GM12878 (cell line): Measurements from ENCODE around the gene RTP3. TPM values are rescaled to one million over a fixed set of nuclear protein-coding genes. Genes with fewer than 3 reads are reported as not detected.

Source experiments
- ATAC-seq: fragments of 200-7000 bp; cut with Tn5 transposase; 3 replicates; pipeline ENCODE4 v1.9.1; 2020; ENCODE audit warnings: mild to moderate bottlenecking, moderate library complexity
- BruUV-seq: library from RNA; stranded (reverse); fragments of 400-500 nt; replicated peaks from 2 replicates; lab custom pipeline; 2021; lab: Mats Ljungman, UMichigan
- CTCF ChIA-PET: fragments of 300-600 bp; sonication (Branson Sonifier 250); formaldehyde crosslinking; extraction: SDS; loops from one replicate; lab custom pipeline; 2021; ENCODE audit warnings: inconsistent platforms; lab: Yijun Ruan, JAX
- POLR2A ChIA-PET: fragments of 350-600 bp; formaldehyde crosslinking; extraction: SDS; loops from one replicate; lab custom pipeline; 2021; ENCODE audit warnings: inconsistent platforms; lab: Charles Lee
- RAD21 ChIA-PET: fragments of 300-600 bp; sonication (Branson Sonifier 250); formaldehyde crosslinking; loops from one replicate; lab custom pipeline; 2023; ENCODE audit warnings: antibody characterized with exemption; ENCODE audit not compliant: unreplicated experiment; lab: Charles Lee
- SMC1A ChIA-PET: fragments of 300-600 bp; sonication (Branson Sonifier 250); formaldehyde crosslinking; loops from one replicate; lab custom pipeline; 2023; ENCODE audit not compliant: unreplicated experiment, uncharacterized antibody; lab: Charles Lee
- DNase-seq: peaks from one replicate; pipeline ENCODE4 v3.0.0-alpha.2; 2011; ENCODE audit warnings: low read depth, low spot score
- FAIRE-seq: peaks from 3 replicates; lab custom pipeline; 2011; peaks lifted over from hg19 to GRCh38; lab: Jason Lieb, UNC
- H2AFZ ChIP-seq: 2 replicates; pipeline ENCODE4 v1.6.0; 2011; ENCODE audit warnings: low read depth, low read length, control low read depth; ENCODE audit not compliant: control insufficient read depth
- H3K27ac ChIP-seq: 2 replicates; pipeline ENCODE4 v1.5.1; 2011; ENCODE audit warnings: control low read depth; ENCODE audit not compliant: control insufficient read depth, insufficient read depth
- H3K27me3 ChIP-seq, 2 experiments: replicated peaks in 1 of 2; 2 replicates each; pipeline versions ENCODE4 v1.6.0 to v1.6.1; 2011; ENCODE audit warnings: low read length in 1 of 2; ENCODE audit not compliant: control insufficient read depth in 2 of 2, insufficient read depth in 2 of 2
- H3K36me3 ChIP-seq, 2 experiments: 2 replicates each; pipeline ENCODE4 v1.5.1; 2011; ENCODE audit warnings: low read length in 1 of 2; ENCODE audit not compliant: control insufficient read depth in 2 of 2, insufficient read depth in 2 of 2
- H3K4me1 ChIP-seq: 2 replicates; pipeline ENCODE4 v1.6.1; 2011; ENCODE audit warnings: mild to moderate bottlenecking, low read length, moderate library complexity, mixed read lengths; ENCODE audit not compliant: control insufficient read depth, insufficient read depth
- H3K4me2 ChIP-seq: 2 replicates; pipeline ENCODE4 v1.6.0; 2011; ENCODE audit warnings: control low read depth; ENCODE audit not compliant: control insufficient read depth, insufficient read depth
- H3K4me3 ChIP-seq: fragments of 200-600 bp; sonication (generic); 2 replicates; pipeline ENCODE4 v1.5.1; 2016
- H3K79me2 ChIP-seq: 2 replicates; pipeline ENCODE4 v1.6.0; 2011; ENCODE audit warnings: low read length; ENCODE audit not compliant: control insufficient read depth, insufficient read depth
- H3K9ac ChIP-seq: 2 replicates; pipeline ENCODE4 v1.8.0; 2011; ENCODE audit warnings: low read length, control low read depth, mixed read lengths; ENCODE audit not compliant: control insufficient read depth, insufficient read depth
- H3K9me3 ChIP-seq: replicated peaks from 3 replicates; pipeline ENCODE4 v1.5.1; 2011; ENCODE audit warnings: mild to moderate bottlenecking, low read length; ENCODE audit not compliant: control insufficient read depth, insufficient read depth
- H4K20me1 ChIP-seq: 2 replicates; pipeline ENCODE4 v1.6.0; 2011; ENCODE audit not compliant: control insufficient read depth, insufficient read depth
- CHD1 ChIP-seq: IDR thresholded peaks from 2 replicates; pipeline ENCODE4 v1.6.1; 2012; ENCODE audit warnings: low read depth, low read length, improper control_type of control experiment
- FOXK2 ChIP-seq: fragments of 450-650 bp; IDR thresholded peaks from 2 replicates; pipeline ENCODE4 v1.6.1; 2017; ENCODE audit warnings: mild to moderate bottlenecking, moderate library complexity
- KDM1A ChIP-seq: fragments of 200-600 bp; sonication (generic); IDR thresholded peaks from 2 replicates; pipeline ENCODE4 v1.6.1; 2016; ENCODE audit warnings: borderline replicate concordance
- MEF2B ChIP-seq: fragments of 450-650 bp; IDR thresholded peaks from 2 replicates; pipeline ENCODE4 v1.6.1; 2018; ENCODE audit warnings: mild to moderate bottlenecking, moderate library complexity; ENCODE audit not compliant: partially characterized antibody, poor library complexity, severe bottlenecking
- NBN ChIP-seq: fragments of 450-650 bp; IDR thresholded peaks from 2 replicates; pipeline ENCODE4 v1.6.1; 2016
- NFIC ChIP-seq: IDR thresholded peaks from 2 replicates; pipeline ENCODE4 v1.6.1; 2012; ENCODE audit warnings: low read depth, mild to moderate bottlenecking, inconsistent platforms, low read length, moderate library complexity
- PAX8 ChIP-seq: fragments of 450-650 bp; IDR thresholded peaks from 2 replicates; pipeline ENCODE4 v1.6.1; 2017; ENCODE audit warnings: mild to moderate bottlenecking, moderate library complexity
- SMARCA5 ChIP-seq: fragments of 450-650 bp; IDR thresholded peaks from 2 replicates; pipeline ENCODE4 v1.6.1; 2017; ENCODE audit warnings: mild to moderate bottlenecking
- ZNF274 ChIP-seq: IDR thresholded peaks from one replicate; pipeline ENCODE4 v1.8.0; 2011; ENCODE audit not compliant: insufficient read length, insufficient read depth
- WGBS: methylation state at CpG from one replicate; pipeline ENCODE4 v1.1.6; 2016; ENCODE audit warnings: low lambda C conversion rate; ENCODE audit not compliant: insufficient replicate concordance, insufficient coverage; ENCODE audit errors: missing lambda C conversion rate; 5-methylcytosine and 5-hydroxymethylcytosine counted together
- in situ Hi-C: fragments of 300-500 bp; cut with MboI; formaldehyde crosslinking; loops from 9 replicates; pipeline ENCODE4 v1.14.3; 2018; ENCODE audit warnings: mixed read lengths
- intact Hi-C: fragments of 100-400 bp; cut with micrococcal nuclease; formaldehyde crosslinking; loops from one replicate; pipeline ENCODE4 v1.14.2; 2022; ENCODE audit not compliant: unreplicated experiment
- polyA plus RNA-seq, 11 experiments: library from polyadenylated mRNA; depleted of rRNA in 4 of 11; unstranded in 6 of 11; stranded (reverse) in 5 of 11; fragments of >200 nt; fragmentation: Nextera tagmentation in 4 of 11; fragmentation: Illumina TruSeq in 1 of 11; extraction: Ambion mirVana in 4 of 11; extraction: Trizol in 1 of 11; gene quantifications; 1 replicate in 1 of 11; 2 replicates in 10 of 11; pipeline versions ENCODE4 v1.2.1 to v1.2.3, GENCODE V29; 2011 to 2016; ENCODE audit warnings: inconsistent platforms in 2 of 11, missing spikeins in 2 of 11, low read depth in 1 of 11
- total RNA-seq, 4 experiments: library from RNA; depleted of rRNA in 3 of 4; stranded (reverse); fragments of >200 nt in 3 of 4; fragmentation: Illumina TruSeq in 1 of 4; extraction: Trizol in 1 of 4; gene quantifications; 2 replicates each; pipeline versions ENCODE4 v1.2.1 to v1.2.3, GENCODE V29; 2013 to 2021
- TF ChIP-seq, protein P1 (sequence below): fragments of 450-650 bp; IDR thresholded peaks from 2 replicates; pipeline ENCODE4 v1.6.1; 2017; ENCODE audit warnings: mild to moderate bottlenecking, moderate library complexity
- TF ChIP-seq, protein P2 (sequence below): fragments of 150-350 bp; IDR thresholded peaks from 2 replicates; pipeline ENCODE4 v1.6.1; 2014; ENCODE audit warnings: mild to moderate bottlenecking, low read depth, low read length
- TF ChIP-seq, protein P3 (sequence below): IDR thresholded peaks from 2 replicates; pipeline ENCODE4 v1.6.1; 2012; ENCODE audit warnings: mild to moderate bottlenecking, low read depth, low read length
- TF ChIP-seq, protein P4 (sequence below): IDR thresholded peaks from 2 replicates; pipeline ENCODE4 v1.6.1; 2011; ENCODE audit warnings: borderline replicate concordance, low read depth, mild to moderate bottlenecking, moderate library complexity, low read length; ENCODE audit not compliant: insufficient read depth, poor library complexity, severe bottlenecking

Gene RTP3
- total and polyA plus RNA-seq, 10 of the 15 experiments (the other 5 are each of a cell fraction or from before 2014, with no cell fraction given), result 0.06 TPM; not detected in 9

DNA sequence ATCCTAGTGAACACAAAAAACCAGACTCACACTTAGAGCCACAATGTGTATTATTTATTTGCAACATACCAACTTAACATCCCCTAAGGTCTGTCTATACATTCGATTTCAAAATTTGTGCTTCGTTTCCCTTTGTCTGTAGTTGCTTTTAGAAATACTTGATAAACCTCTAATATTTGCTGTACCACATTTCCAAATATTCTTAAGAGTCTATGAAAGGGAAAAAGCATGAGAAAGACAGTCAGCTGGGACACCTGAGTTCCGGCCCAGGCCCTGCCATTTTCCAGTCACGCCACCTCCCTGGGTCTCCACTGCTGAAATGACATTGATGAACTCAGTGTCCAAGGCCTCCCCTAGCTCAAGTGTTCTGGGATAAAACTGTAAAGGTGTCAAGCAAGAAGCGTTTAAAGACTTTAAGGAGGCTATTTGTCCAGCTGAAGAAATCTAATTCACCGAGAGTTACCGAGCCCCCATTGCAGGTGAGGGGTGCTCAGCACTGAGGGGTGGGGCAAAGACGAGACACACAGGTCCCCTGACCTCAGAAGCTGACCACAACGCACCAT, 41.7 kb downstream of the RTP3 start:
- in situ Hi-C loops, result no loop called here
- no peaks in the 10 kb centered on the region for H4K20me1 ChIP-seq
- ATAC-seq (peak; percentile 10), FAIRE-seq (no peak), DNase-seq (no peak)
- RAD21 ChIA-PET, result interaction anchor here (0.8 to 1.8 kb wide), 5 partner anchors 22 to 352 kb away, joined by 3 to 6 read pairs (median 4); partner anchors contain the start of gene CCR1
- H3K4me1 ChIP-seq, result peaks cover 39% of the 10 kb centered on the region
- intact Hi-C loops, result loop anchor here (5.0 to 10.0 kb wide), 2 partner anchors 37 to 445 kb away; no protein-coding TSS in a partner anchor
- peak overlapping the region; percentile 29; the same call in 1 of the 2 replicates for H3K4me3 ChIP-seq
- H3K27me3 ChIP-seq, result no peaks in the 10 kb centered on the region
- CTCF ChIA-PET, result interaction anchor here (1.1 to 4.6 kb wide), 3 partner anchors 19 to 89 kb away, joined by 4 to 25 read pairs (median 6); no protein-coding TSS in a partner anchor
- no peaks in the 10 kb centered on the region for H3K36me3 ChIP-seq
- no peaks in the 10 kb centered on the region for H3K79me2 ChIP-seq
- peak overlapping the region; percentile 74 for H3K4me2 ChIP-seq
- H3K9ac ChIP-seq, result peak overlapping the region; percentile 1
- POLR2A ChIA-PET, result interaction anchor here (0.5 to 0.6 kb wide), 2 partner anchors 17 to 195 kb away, joined by 3 to 4 read pairs; no protein-coding TSS in a partner anchor
- peaks cover 1% of the 10 kb centered on the region; the same call in 2 of the 3 replicates for H3K9me3 ChIP-seq
- SMC1A ChIA-PET, result interaction anchor here (0.7 to 2.1 kb wide), 10 partner anchors 9 to 682 kb away, joined by 3 to 12 read pairs (median 4); partner anchors contain the start of gene CCR5
- WGBS, result 14% methylated on average over 9 of the region's 9 CpGs
- BruUV-seq, result no TSS peak
- H3K27ac ChIP-seq, result peak overlapping the region; percentile 90
- no peak overlapping the region for H2AFZ ChIP-seq
- TF ChIP-seq, protein P1, sequence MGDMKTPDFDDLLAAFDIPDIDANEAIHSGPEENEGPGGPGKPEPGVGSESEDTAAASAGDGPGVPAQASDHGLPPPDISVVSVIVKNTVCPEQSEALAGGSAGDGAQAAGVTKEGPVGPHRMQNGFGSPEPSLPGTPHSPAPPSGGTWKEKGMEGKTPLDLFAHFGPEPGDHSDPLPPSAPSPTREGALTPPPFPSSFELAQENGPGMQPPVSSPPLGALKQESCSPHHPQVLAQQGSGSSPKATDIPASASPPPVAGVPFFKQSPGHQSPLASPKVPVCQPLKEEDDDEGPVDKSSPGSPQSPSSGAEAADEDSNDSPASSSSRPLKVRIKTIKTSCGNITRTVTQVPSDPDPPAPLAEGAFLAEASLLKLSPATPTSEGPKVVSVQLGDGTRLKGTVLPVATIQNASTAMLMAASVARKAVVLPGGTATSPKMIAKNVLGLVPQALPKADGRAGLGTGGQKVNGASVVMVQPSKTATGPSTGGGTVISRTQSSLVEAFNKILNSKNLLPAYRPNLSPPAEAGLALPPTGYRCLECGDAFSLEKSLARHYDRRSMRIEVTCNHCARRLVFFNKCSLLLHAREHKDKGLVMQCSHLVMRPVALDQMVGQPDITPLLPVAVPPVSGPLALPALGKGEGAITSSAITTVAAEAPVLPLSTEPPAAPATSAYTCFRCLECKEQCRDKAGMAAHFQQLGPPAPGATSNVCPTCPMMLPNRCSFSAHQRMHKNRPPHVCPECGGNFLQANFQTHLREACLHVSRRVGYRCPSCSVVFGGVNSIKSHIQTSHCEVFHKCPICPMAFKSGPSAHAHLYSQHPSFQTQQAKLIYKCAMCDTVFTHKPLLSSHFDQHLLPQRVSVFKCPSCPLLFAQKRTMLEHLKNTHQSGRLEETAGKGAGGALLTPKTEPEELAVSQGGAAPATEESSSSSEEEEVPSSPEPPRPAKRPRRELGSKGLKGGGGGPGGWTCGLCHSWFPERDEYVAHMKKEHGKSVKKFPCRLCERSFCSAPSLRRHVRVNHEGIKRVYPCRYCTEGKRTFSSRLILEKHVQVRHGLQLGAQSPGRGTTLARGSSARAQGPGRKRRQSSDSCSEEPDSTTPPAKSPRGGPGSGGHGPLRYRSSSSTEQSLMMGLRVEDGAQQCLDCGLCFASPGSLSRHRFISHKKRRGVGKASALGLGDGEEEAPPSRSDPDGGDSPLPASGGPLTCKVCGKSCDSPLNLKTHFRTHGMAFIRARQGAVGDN, result peak; percentile 18; the same call in 1 of the 2 replicates
- TF ChIP-seq ZNF274 (no peak), SMARCA5 (peak; percentile 88; the same call in 1 of the 2 replicates), CHD1 (no peak), MEF2B (no peak), NFIC (no peak), FOXK2 (no peak), NBN (peak; percentile 19), KDM1A (no peak), PAX8 (no peak)
- TF ChIP-seq, protein P2, sequence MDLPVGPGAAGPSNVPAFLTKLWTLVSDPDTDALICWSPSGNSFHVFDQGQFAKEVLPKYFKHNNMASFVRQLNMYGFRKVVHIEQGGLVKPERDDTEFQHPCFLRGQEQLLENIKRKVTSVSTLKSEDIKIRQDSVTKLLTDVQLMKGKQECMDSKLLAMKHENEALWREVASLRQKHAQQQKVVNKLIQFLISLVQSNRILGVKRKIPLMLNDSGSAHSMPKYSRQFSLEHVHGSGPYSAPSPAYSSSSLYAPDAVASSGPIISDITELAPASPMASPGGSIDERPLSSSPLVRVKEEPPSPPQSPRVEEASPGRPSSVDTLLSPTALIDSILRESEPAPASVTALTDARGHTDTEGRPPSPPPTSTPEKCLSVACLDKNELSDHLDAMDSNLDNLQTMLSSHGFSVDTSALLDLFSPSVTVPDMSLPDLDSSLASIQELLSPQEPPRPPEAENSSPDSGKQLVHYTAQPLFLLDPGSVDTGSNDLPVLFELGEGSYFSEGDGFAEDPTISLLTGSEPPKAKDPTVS, result no peak
- TF ChIP-seq, protein P3, sequence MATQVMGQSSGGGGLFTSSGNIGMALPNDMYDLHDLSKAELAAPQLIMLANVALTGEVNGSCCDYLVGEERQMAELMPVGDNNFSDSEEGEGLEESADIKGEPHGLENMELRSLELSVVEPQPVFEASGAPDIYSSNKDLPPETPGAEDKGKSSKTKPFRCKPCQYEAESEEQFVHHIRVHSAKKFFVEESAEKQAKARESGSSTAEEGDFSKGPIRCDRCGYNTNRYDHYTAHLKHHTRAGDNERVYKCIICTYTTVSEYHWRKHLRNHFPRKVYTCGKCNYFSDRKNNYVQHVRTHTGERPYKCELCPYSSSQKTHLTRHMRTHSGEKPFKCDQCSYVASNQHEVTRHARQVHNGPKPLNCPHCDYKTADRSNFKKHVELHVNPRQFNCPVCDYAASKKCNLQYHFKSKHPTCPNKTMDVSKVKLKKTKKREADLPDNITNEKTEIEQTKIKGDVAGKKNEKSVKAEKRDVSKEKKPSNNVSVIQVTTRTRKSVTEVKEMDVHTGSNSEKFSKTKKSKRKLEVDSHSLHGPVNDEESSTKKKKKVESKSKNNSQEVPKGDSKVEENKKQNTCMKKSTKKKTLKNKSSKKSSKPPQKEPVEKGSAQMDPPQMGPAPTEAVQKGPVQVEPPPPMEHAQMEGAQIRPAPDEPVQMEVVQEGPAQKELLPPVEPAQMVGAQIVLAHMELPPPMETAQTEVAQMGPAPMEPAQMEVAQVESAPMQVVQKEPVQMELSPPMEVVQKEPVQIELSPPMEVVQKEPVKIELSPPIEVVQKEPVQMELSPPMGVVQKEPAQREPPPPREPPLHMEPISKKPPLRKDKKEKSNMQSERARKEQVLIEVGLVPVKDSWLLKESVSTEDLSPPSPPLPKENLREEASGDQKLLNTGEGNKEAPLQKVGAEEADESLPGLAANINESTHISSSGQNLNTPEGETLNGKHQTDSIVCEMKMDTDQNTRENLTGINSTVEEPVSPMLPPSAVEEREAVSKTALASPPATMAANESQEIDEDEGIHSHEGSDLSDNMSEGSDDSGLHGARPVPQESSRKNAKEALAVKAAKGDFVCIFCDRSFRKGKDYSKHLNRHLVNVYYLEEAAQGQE, result no peak
- TF ChIP-seq, protein P4, sequence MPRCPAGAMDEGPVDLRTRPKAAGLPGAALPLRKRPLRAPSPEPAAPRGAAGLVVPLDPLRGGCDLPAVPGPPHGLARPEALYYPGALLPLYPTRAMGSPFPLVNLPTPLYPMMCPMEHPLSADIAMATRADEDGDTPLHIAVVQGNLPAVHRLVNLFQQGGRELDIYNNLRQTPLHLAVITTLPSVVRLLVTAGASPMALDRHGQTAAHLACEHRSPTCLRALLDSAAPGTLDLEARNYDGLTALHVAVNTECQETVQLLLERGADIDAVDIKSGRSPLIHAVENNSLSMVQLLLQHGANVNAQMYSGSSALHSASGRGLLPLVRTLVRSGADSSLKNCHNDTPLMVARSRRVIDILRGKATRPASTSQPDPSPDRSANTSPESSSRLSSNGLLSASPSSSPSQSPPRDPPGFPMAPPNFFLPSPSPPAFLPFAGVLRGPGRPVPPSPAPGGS, result no peak
